GM21447 (cell line): Measurements from ENCODE around the gene NDUFB6.
"Not testable (repeated sequence)": the region's sequence is repeated elsewhere in the genome, so short reads cannot be mapped to it uniquely, and the experiment has no call there.

ENCODE experiments used
- ATAC-seq: cut with Tn5 transposase; IDR thresholded peaks from one replicate; pipeline ENCODE4 v1.9.1; 2021; ENCODE audit not compliant: unreplicated experiment

The NDUFB6 gene

DNA sequence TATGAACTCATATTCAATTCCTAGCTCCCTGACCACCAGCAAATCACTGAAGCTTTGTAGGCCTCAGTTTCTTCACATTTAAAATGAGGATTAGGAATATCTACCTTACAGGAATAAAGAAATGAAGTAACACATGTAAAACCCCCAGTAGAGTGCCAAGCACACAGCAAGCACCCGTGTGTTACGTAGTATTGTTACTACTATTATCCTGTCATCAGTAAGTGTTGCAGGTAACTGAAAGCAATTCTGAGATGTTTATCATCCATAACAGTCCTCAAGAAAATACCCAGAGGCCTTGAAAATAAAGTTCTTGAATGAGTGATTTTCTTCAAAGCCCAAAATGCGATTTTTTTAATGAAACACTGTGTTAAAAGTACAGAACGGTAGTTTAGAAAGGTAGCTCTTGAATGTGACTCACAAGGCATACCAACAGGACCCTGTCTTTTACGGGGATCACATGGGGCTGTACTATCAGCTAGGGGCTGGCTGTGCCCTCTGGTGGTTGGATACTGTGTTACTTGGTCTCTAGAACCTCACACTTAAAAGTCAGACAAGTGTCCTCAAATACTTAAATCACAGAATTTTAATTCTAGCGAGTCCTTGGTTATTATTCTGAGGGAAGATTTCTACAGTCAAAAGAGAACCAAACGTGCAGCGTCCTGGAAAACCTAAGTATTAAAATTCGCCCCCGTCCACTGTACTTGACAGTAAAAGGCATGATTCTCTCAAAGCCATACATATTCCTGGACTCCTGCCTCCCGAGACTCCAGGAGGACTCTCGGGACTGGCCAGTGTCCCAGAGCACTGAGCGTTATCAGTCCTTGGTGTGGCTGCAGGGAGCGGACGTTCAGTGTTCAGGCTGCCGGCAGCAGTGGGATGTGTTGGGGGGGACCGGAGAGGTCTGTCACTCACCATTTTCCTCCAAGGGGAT lies 725 bp downstream of the NDUFB6 start:
- peak; percentile 94 for ATAC-seq

DNA sequence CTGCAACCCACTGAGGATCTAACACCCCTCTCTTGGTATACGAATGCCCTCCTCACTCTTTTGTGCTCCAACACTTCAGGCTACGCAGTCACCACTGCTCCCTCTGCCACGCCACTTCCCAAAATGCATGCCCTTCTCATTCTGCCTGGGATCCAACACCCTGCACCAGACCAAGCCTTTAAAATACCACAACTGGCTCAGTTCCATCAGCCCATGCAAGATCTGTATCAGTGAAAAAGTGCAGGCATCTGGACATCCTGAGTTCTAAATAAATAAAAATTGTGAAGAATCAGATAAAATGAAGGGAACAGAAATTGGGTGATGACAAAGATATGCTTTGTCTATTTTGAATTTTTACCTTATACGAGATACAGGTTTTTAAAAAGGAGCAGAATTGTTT lies 2.7 kb downstream of the NDUFB6 start:
- no peak for ATAC-seq

GRCh38 chr9:32566770-32567169 lies 6.2 kb downstream of the NDUFB6 start:
- ATAC-seq = no peak

DNA sequence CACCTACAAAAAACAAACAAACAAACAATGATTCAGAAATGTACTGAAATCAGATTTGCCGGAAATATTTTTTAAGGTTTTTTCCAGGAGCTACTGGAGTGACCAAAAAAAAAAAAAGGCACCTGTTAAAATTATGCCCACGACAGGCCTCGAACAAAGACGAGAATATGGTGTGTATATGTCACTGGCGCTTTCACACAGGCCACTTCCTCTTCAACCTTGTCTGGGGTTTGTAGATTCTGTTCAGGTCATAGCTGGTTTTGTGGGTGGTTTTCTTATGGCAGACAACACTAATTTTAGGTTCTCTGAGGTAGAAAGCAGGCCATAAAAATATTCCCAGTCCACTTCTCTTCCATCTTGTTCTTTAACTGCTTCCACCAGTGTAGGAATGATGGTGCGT lies 7.0 kb downstream of the NDUFB6 start:
- ATAC-seq = no peak

DNA sequence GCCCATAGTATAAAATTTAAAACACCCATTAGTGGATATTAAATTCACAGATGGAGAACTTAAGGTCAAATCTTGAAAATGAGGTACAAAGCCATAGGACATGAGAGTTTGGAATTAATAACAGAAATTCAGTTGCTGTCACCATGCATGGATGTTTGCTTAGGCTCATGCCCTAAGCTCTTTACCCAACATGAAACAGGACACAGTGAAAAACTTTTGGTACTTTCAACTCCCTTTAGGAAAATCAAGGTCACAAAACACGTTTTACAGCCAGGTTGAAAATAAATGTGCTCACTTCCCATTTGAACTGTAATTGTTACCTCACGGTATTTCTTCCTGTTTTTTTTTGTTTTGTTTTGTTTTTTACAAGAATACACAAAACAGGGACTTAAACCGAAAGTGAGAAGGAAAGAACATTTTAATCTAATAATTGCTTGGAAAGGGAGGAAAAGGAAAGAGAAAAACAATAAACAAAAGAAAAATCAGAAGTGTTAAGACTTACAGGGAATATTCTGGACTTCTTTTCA lies 14.5 kb downstream of the NDUFB6 start:
- no peak for ATAC-seq

- no peak for ATAC-seq
These were observed 18.4 kb downstream of the NDUFB6 start for GRCh38 chr9:32554591-32554990.

- ATAC-seq = no peak
These were observed 18.9 kb downstream of the NDUFB6 start for GRCh38 chr9:32554107-32554506.

DNA sequence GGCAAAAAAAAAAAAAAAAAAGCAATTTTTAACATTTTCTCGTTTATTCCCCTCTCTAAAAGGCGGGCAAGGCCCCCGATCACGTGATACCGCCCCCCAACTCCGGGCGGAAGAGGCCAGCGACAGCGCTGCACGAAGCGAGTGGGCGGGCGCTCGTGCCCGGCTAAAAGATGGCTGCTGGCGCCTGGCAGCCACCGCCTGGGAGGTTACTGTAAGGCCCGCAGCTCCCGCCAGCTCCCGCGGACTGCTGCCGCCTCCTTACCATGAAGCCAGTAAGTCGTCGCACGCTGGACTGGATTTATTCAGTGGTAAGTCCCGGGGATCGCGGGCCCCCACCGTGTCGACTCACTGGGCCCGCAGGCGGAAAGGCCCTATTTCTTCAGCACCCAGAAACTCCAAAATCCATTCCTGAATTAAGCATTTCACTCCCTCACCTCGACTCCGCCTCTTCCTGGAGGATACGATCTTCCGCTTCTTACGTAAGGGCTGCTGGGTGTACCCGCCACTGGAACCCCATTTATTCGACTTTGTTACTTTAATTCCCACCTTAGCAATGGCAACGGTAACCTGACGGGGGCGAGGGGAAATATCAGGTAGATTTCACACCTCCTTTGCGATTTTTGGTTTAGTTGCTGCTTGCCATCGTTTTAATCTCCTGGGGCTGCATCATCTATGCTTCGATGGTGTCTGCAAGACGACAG lies 20.6 kb downstream of the NDUFB6 start, which contains the start of the genes SMIM27 and TOPORS:
SMIM27 (plus strand) TSS at position 156 of the 701 bp plus-strand sequence; CDS start at position 264, 108 bp downstream.
TOPORS (minus strand) TSS at position 415 of the 701 bp plus-strand sequence; CDS start at position 265, 150 bp downstream.
- peak; percentile 65 for ATAC-seq

DNA sequence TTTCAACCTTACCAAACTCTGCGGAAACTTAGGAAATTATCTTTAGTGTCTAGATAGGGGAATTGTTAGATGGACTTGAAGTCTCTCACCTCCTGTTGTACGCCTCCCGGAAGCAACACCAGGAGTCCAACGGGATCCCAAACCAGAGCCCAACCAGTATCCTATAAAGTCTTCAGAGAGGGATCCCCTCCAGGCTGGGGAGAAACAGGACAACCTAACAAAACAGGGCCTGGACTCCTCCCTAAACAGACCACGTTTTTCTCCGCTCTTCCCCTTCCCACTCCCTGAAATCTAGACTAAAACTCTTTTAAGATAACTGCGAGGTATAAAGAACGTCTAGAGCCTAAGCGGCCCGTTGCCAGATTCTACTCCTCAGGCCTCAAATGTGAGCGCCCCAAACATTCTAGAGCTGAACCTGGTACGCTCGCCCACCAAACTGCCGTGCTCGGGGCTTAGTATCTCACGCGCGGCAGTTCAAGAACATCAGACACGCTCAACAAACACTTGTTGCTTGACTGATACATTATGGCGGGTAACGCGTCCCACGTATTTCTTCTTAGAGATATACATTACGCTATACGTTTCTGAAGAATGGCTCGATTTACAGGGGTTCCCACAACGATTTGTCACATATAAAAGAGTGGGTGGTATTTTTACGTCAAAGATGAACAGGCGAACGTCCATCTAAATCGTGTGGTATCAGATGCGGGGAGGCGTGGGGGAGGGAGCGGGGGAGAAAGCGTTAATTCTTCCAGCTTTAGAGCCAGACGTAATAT lies 21.5 kb downstream of the NDUFB6 start:
- ATAC-seq = peak; percentile 11

DNA sequence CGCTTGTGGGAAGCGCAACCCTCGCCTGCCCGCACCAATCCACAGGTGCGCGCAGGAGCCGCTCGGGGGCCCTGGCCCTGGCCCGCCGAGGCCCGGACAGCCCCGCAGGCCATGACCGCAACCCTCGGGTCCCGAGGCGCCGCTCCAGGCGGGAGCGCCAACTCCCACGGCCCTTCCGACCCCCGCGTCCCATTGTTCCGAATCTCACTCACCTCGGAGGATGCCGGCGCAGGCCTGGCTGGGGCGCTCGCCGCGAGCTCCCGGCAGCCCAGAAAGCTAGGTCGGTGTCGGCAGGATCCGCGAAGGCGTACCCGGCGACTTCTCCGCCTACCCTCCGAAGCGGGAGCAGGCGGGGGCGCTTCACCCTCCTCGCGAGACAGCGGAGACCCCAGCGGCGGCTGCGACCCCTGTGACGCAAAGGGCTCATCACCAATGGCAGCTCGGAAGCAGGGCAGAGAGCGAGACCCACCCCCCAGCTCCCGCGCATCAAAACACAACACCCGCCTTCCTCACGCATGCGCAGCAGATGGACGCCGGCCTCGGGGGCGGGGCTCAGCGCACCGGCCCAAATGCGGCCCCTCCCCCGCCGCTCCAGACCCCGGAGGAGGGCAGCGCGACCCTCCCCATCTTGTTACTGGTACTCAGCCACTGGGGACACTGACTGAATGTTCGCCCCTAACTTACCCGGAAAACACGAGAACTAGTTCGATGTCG lies 22.2 kb downstream of the NDUFB6 start:
- ATAC-seq = peak; percentile 67

GRCh38 chr9:32550150-32550561 lies 22.8 kb downstream of the NDUFB6 start:
- no peak for ATAC-seq

DNA sequence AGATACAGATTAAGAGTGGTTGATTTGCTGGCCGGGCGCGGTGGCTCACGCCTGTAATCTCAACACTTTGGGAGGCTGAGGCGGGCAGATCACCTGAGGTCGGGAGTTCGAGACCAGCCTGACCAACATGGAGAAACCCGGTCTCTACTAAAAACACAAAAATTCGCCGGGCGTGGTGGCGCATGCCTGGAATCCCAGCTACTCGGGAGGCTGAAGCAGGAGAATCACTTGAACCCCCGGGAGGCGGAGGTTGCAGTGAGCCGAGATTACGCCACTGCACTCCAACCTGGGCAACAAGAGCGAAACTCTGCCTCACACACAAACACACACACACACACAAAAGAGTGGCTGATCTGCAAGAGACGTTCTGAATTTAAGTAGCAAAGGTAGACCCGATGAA lies 24.7 kb downstream of the NDUFB6 start:
- not testable (repeated sequence) for ATAC-seq

- no peak for ATAC-seq
These were observed 27.1 kb downstream of the NDUFB6 start for GRCh38 chr9:32545884-32546283.

- ATAC-seq = no peak
These were observed 29.9 kb downstream of the NDUFB6 start for GRCh38 chr9:32543047-32543446.

DNA sequence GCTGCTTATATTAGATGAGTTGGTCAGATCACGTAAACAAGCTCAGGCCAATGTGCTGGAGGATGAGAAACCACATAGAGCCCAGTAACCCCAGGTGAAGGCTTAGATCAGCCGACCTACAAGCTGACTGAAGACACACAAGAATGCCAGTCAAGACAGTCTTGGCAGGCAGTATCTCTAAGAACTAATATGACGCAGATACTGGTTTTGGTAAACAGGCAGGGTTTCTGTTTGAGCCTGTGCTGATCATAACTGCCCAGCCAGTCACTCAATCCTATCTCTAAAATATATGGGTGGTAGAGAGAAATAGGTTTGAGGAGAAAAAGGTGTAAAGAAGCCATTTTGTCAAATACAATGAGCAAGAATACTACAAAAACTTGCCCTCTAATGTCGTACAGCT lies 39.1 kb downstream of the NDUFB6 start:
- ATAC-seq = no peak

DNA sequence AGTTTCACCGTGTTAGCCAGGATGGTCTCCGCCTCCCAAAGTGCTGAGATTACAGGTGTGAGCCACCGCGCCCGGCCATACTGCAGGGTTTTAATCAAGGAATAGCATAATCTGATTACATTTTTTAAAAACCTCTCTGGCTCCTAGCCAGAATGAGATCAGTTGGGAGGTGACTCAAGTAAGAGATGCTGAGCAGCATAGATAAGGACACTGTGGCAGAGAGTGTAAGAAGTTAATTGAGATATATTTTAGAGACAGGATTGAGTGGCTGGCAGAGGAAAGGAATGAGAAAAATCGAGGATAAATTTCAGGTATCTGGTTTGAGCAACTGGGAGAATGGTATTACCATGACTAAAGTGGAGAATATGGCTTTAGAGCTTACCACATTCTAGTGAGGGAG lies 39.6 kb downstream of the NDUFB6 start:
- ATAC-seq = no peak

GRCh38 chr9:32526707-32527048 lies 46.3 kb downstream of the NDUFB6 start:
- no peak for ATAC-seq

GRCh38 chr9:32526041-32526706 lies 46.8 kb downstream of the NDUFB6 start, which contains the start of gene RIGI:
RIGI (minus strand) TSS chr9:32526196; CDS start chr9:32526166, 30 bp downstream.
- peak; percentile 72 for ATAC-seq

GRCh38 chr9:32525709-32526030 lies 47.3 kb downstream of the NDUFB6 start:
- no peak for ATAC-seq
